ENCODE measurements around the gene MYO16.

Gene MYO16

DNA sequence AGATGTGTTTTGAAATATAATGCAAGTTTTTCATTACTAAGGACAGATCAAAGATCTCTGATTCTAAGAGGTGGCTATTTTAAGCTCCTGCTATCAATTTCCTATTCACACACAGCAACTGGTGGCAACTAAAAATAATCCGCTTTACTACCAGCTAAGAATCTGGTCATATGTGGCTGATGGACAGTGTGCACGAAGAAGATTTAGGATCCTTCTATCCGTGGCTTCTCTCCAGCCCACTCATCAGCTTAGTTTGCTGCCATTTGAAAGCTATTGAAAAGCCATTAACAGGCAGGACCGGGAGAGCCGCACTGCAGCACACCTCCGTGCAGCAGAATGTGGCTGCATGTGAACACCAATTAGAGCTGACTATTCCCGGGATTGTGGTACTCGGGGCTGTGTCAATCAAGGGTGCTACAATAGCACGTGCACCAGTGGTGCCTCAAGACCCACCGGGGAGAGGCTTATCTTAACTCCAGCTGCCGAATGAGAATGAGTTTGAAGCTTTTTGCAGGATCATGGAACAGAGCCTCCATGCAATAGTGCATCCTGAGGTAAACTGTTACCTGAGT lies at the start of gene MYO16:
MYO16 (plus strand) TSS at position 431 of the 572 bp plus-strand sequence. CDS start 234 bp downstream, outside the sequence.
- DNase-seq: peak; percentile 21

DNA sequence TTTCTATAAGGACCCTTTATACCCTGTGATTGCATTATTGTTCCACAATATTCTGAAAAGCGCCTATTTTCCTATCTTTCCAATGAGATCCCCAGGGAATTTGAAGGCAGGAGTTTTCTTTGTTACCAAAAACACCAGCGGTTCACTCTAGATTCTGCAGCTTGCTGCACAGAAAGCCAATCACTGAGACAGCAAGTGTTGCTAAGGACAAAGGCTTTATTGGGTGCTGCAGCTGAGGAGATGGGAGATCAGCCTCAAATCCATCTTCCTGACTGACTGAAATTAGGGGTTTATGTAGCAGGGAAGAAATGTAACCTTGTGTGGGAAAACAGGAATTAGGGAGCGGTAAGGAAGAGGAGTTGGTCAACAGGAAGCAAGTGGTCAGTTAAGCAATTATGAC lies 42.6 kb upstream of the MYO16 start:
- no peak for DNase-seq

DNA sequence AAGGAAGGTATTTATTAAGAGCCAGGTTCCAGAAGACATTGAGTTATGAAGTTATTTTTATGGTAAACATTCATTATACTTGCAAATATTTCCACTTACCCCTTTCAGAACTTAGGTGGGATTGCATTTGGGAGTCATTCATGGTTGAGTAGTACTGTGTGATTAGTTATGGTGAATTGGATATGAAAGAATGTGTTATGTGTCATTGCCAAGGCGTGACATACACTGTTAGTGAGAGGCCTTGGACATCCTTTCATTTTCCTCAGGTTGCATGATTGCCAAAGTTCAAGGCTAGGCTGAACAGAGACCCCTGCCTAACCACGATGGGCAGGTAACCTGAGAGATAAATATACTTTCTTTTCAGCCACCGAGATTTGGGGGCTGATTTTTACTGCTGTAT lies 40.9 kb upstream of the MYO16 start:
- no peak for DNase-seq

DNA sequence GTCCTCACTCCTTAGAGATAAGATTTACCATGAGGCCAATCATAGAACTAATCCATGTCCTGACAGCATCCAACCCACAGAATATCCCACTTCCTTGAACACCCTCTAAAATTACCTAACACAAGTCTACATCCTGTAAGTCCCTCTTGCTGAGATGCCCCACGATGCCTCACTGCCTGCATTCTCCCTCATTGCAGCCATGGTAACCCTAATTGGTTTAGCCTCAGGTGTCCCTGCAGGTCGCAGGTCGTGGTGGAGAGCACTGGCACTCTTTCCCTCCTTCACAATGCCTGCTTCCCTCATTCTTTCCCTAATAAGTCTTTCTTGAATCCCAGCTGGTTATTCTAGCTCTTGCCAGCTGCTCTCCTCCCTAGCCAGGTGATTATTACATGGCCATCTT lies 35.3 kb upstream of the MYO16 start:
- DNase-seq: no peak

DNA sequence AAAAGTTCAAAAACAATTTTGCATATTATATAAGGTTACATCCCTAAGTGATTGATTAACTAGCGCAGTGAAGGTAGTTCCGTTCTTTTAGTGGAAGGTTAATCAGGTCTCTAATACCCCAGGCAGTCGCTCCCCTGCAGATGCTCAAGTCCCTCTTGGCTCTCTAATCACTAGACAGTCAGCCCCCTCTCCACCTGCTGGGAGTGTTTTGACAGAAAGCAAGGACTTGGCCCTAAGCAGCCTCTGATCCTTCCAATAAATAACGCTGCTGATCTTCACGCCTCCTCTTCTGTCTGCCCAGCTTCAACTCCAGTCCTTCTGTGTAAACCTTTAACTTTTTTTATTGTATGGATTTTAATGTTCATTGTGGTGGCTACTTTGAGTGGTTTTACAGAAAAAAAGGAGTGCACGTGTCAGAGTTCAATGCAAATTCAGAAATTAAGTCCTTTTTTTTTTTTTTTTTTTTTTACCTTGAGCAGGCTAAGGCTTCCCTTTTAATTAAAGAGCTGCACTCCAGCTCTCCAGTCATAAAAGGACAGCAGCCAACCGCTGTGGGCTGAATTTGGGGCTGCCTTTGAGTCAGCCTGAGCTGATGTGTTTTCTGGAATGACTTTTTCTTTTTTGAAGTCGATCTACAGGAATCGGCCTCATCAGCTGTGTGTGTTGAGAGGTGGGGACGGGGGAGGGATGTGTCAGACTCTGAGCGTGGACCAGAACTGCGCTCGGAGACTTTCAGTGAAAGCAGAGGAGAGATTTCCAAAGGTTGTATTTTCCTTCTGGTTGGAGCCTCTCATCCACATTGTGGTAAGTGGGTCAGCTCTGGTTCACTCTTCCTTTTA lies 33.8 kb upstream of the MYO16 start:
- DNase-seq: no peak

DNA sequence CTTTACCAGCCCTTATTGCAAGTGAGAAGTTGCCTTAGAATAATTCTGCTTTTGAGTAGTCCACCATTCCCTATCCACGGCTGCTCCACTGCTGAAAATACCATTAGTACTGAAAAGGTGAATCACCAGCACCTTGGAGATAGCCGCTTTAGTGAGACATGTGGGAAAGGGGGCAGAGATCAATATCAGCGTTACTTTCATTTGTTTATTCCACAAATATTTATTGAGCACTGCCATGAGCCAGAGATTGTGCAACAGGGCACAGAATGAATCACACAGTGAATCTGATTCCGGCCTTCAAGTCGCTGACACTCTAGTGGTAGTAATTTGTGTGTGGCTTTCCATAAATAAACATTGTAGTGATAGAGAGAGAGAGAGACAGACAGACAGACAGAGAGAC lies 31.5 kb upstream of the MYO16 start:
- no peak for DNase-seq

DNA sequence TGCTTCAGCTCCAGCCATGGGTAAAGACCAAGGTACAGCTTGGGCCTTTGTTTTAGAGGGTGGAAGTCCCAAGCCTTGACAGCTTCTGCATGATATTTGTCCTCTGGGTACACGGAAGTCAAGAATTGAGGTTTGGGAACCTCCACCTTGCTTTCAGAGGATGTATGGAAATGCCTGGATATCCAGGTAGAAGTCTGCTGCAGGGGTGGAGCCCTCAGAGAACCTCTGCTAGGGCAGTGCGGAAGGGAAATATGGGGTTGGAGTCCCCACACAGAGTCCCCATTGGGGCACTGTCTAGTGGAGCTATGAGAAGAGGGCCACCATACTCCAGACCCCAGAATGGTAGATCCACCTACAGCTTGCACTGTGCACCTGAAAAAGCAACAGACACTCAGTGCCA lies 23.0 kb upstream of the MYO16 start:
- DNase-seq: no peak

- DNase-seq: no peak
Observed at GRCh38 chr13:108609353-108609752, 20.1 kb upstream of the MYO16 start.

DNA sequence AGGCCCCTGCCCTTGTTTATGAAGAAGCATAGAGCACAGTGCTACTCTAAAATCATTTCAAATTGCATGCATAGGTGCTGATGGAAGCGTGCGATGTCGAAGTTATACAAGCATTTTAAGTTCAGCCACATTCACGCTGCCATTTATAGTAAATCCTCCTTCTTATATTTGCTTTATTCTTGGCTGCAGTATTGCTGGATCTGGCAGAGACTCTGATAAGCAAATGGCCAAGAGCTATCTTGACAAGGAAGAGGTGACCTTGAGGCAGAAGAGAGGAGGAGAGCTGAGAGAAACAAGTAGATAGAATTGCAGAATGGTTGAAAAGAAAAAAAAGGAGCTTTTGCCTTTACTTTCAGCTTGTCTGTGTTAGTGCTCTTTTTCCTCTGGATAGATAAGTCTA lies 18.9 kb upstream of the MYO16 start:
- no peak for DNase-seq

DNA sequence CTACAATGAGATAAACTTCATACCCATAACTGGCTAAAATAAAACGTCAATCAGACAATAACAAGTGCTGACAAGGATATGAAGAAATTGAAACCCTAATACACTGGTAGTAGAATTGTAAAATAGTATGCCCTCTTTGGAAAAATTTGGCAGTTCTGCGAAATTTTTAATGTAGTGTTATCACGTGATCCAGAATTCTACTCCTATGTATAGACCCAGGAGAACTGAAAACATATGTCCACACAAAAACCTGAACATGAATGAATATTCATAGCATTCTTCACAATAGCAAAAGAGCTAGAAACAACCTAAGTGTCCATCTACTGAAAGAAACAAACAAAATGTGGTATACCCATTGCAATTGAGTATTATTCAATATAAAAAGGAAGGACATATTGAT lies 14.2 kb upstream of the MYO16 start:
- no peak for DNase-seq

- no peak for DNase-seq
Observed at GRCh38 chr13:108618233-108618632, 11.2 kb upstream of the MYO16 start.

- no peak for DNase-seq
Observed at GRCh38 chr13:108621462-108621861, 7.9 kb upstream of the MYO16 start.

GRCh38 chr13:108624108-108624507 lies 5.3 kb upstream of the MYO16 start:
- DNase-seq: no peak

- DNase-seq: no peak
Observed at GRCh38 chr13:108624979-108625378, 4.4 kb upstream of the MYO16 start.

DNA sequence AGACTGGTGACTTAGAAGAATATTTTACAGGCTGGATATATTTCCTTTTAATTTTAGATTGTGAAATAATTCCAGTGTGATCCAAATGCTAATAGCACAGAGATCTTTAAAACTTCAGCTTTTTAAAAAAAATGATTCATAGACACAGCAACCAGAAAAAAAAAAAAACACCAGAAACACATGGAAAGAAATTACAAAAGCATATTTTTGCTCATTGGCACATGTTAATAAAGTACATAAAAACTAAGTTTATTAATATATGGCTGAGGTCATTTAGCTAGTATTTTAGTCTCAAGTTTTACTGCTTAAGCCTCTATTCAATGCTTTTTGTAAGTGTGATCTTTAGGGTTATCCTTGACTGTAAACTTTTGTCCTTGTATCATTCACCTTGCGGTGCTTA lies 577 bp downstream of the MYO16 start:
- no peak for DNase-seq

GRCh38 chr13:108632649-108633167 lies 3.3 kb downstream of the MYO16 start:
- DNase-seq: no peak

- no peak for DNase-seq
Observed at GRCh38 chr13:108638901-108639300, 9.5 kb downstream of the MYO16 start.

DNA sequence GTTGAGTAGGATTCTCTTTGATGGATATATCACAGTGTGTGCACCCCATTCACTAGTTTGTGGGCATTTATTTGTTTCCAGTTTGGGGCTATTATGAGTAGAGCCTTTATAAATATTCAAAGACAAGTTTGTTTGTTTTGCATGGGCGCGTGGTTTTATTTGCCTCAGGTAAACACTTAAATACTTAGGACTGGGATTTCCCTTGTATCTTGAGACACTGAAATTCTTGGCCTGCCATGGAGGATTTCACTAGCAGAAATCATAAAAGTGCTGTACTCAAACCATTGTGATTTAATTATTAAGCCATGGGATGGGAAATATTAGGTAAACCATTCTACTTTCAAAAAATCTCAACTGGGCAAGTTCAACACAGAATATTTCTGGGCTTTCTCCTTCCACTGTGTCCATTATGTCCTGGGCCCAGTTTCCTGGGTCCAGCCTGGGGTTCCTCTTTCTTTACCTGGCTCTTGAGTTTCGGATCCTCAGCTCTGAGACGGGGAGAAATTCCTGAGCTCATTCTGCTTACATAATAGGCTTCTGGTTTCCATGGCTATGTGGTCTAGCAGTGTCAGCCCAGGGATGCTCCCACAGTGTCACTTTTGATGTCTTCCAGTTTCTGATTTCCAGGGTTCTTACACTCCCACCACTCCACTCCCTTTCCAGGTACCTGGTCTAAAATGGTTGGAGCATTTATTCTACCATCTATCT lies 14.4 kb downstream of the MYO16 start:
- DNase-seq: no peak

DNA sequence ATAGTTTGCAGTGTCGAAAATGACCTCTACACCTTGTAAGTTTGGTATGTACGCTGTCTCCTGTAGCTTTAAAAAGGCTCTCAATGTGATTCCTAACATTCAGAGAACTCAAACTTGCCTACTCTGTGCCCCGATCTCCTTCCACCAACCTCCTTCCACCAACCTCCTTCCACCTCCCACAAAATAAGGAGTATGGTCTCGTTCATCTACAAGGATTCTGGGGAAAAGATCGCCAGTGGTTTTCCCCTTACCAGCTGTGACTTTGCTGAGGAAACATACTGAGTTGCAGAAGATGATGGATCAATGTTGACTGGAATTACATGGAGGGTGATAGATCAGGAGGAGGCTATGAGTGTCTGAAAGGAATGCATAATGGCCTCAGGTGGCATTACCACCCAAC lies 16.0 kb downstream of the MYO16 start:
- DNase-seq: no peak

- no peak for DNase-seq
Observed at GRCh38 chr13:108650271-108650670, 20.9 kb downstream of the MYO16 start.

DNA sequence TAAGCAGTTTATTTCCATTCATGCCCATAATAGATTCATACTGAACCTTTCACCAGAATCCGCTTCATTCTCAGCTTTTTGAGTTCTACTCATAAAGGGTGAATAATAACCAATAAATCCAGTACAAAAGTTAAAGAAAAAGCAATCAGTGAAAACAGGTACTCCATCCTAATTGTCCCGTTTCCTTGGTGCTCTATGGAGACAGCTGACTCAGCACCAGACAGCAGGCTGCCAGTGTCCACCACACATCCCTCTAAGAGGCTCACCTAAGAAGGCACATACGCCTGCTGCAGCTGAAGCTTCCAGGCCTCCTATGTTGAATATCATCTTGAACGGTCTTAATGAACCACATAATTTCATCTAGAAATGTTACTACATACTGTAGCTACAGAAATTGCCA lies 27.3 kb downstream of the MYO16 start:
- DNase-seq: no peak

DNA sequence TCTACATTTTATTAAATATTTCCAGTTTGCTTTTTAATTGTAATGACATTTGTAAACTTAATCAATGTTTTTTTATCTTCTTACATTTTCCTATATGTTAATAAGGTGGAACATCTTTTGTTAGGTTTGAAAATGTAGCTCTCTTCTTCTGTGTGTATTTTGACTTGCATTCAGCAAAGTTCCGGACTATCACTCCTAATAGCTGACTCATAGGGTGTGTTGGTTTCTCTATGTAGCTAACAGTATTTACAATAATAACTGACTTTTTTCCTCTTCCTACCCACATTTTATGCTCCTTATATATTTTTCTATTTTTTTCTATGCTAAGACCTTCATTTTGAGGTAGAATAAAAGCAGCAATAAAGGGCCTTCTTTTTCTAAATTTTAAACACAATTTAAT lies 28.1 kb downstream of the MYO16 start:
- DNase-seq: no peak

GRCh38 chr13:108662528-108662927 lies 33.1 kb downstream of the MYO16 start:
- DNase-seq: no peak

- no peak for DNase-seq
Observed at GRCh38 chr13:108663710-108664109, 34.3 kb downstream of the MYO16 start.
